ENCODE measurements around the gene DNTTIP2.
"Not testable (repeated sequence)": the region's sequence is repeated elsewhere in the genome, so short reads cannot be mapped to it uniquely, and the experiment has no call there.

DNTTIP2 gene

DNA sequence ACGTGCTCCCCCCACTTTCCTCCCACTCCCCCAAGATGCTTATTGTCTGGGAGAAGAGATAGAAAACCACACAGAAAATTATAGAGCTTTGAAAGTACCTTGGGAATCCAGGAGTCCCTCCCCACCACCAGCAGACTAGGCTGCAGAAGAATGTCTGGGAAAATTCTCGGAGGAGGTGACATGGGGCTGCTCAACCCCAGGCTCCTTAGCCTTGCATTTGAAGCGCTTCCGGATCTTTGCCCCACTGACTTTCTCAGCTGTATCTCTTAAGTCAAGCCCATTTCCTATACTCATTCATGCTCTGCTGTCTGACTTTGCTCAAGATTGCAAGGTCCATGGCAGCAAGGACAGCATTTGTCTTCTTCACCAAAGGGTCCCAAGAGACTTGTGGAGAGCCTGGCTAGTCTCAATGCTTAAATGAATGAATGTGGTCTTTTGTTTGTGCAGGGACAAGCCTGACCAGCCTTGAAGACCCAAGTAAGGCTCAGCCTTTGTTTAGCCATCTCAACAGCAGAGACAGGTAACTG, 38.0 kb downstream of the DNTTIP2 start:
- no peak for DNase-seq

DNA sequence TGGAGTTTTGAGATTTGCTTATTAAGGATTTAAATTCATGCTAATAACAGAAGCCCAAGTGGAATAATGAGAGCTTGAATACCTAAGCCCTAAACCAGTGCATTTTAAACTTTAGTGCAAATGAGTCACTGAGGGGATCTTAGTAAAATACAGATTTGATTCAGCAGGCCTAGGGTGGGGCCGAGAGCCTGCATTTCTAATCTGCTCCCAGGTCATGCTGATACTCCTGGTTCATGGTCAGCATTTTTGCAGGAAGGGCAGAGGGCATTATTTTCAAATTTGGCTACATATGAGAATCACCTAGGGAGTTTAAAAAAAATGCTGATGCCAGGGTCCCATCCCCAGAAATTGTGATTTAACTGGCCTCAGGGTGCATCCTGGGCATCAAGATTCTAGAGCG, 39.3 kb downstream of the DNTTIP2 start:
- no peak for DNase-seq

DNA sequence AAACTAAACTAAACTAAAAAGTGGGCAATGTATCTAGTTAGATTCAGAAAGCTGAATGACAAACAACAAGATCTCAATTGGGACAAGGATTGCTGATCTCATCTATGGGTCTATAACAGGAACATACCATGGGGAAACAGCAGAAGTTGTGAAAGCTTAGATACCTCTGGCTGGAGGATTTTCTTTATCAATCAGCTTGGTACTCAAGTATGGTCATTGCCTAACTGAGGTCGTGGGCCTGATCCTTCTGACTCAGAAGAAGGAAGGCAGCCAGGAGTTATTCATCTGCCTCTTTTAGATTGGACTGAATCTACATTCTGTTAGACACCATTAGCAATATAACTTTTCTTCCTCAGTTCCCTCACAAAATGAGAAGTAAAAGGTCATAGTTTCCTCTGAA, 39.7 kb downstream of the DNTTIP2 start:
- DNase-seq = no peak

DNA sequence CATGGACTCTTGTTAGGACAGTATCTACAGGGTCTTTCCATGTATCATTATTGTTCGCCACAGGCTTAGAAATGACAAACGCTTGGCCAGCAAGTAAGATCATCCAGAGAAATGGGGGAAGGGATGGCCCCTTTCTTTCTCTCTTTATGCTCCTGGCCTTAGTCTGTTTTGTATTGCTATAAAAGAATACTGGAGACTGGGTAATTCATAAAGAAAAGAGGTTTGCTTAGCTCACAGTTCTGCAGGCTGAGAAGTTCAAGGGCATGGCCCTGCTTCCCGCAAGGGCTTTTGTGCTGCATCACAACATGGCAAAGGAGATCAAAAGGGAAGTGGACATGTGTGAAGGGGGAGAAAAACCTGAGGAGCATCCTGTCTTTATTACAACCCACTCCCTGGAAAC, 41.0 kb downstream of the DNTTIP2 start:
- DNase-seq = no peak

DNA sequence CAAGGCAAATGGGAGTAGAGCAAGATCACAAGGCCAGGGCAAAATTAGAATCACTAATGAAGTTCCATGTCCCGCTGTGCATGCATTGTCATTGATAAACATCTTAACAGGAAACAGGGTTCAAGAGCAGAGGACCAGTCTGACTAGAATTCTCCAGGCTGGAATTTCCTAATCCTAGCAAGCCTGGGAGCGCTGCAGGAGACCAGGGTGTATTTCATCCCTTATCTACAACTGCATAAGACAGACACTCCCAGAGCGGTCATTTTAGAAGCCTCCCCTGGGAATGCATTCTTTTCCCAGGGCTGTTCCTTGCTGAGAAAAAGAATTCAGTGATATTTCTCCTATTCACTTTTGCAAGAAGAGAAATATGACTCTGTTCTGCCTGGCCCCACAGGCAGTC, 45.7 kb downstream of the DNTTIP2 start:
- DNase-seq = not testable (repeated sequence)

DNA sequence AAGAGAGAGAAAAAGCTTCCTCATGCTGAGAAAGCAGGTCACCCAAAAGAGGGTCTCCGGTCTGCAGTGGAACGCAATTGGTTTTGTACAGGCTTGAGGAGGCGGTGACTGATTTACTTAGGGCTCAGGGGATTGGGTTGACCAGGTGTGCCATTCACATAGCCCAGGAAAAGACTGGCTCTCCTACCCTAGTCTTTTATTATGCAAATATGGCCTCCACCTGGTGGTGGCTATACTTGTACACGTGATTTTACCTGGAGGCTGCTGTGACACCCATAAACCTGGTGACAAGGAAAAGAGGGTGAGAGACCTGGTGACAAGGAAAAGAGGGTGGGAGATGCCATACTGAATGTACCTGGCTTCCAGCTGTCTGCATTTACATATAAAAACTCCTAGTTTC, 49.9 kb downstream of the DNTTIP2 start:
- no peak for DNase-seq

DNA sequence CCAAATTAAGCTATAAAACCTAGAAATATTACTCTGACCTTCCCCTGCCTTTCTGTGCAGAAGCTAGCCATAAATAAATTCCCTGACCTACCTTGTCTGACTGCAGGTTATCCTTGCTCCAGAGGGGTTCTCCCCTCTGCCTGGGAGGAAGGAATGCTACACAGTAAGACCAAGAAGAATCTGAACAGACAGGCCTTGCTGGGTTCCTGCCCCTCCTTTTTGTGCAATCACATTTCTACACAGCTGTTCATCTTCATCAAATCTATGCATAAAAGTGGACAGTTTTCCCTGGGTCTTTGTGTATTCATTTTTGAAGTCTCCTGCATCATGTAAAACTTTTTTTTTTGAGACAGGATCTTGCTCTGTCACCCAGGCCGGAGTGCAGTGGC, 50.6 kb downstream of the DNTTIP2 start:
- no peak for DNase-seq

DNA sequence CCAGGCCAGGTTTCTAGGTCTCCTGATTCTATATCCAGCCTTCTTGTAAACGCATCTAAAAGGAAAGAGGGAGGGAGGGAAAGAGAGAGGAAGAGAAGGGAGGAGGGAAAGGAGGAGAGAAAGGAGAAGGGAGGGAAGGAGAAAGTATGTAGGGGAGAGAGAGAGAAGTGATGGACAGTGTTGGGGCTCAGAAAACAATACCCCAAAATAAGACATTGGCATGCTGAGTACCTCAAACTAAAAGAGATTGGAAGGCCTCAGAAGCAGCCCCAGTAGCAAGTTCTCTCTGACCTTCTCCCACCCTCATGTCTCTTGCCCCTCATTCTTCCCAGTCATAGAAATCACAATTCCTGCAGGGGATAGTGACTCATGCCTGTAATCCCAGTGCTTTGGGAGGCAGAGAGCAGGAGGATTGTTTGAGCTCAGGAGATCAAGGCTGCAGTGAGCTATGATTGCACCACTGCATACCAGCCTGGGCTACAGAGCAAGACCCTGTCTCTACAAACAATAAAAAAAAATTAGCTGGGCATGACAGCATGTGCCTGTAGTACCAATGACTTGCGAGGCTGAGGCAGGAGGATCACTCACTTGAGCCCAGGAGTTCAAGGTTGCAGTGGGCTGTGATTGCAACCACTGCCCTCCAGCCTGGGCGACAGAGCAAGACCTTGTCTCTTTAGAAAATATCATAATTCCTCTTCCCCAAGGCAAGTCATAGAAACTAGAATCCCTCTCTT, 51.2 kb downstream of the DNTTIP2 start:
- no peak for DNase-seq

DNA sequence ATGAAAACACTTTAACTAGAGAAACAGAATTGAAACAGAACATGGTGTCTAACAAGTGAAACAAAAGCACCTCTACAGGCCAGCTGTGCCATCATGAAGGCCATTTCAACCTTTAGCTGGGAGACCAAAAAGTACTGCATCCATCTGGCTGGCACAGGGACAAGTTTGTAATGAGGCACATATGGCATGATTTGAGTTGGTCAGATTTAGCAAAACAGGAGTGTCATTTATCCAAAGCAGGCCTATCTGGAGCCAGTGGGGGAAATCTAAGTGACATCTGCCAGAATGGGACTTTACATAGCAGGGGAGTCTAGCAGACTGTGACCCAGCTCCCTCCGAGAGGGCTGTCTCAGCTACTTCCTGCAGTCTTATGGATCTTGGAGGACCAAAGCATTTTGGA, 51.9 kb downstream of the DNTTIP2 start:
- DNase-seq = no peak

DNA sequence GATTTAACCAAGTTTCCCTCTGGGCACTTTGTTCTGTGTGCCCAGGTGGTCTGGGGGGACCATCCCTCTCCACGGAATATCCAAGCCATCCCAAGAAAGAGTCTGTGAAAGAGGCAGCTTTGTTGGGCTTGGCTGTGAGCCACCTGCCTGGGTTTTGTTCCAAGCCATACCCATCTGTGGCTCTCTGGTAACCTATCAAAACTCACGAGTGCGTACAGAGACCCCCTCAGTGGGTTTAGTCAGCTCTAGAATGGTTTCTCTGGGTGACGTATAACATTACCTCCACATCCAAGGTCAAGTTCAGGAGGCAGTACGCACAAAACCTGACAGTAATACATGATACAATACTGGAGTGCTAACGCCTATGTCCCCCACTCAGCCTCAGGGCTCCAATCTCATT, 54.2 kb downstream of the DNTTIP2 start:
- DNase-seq = no peak

DNA sequence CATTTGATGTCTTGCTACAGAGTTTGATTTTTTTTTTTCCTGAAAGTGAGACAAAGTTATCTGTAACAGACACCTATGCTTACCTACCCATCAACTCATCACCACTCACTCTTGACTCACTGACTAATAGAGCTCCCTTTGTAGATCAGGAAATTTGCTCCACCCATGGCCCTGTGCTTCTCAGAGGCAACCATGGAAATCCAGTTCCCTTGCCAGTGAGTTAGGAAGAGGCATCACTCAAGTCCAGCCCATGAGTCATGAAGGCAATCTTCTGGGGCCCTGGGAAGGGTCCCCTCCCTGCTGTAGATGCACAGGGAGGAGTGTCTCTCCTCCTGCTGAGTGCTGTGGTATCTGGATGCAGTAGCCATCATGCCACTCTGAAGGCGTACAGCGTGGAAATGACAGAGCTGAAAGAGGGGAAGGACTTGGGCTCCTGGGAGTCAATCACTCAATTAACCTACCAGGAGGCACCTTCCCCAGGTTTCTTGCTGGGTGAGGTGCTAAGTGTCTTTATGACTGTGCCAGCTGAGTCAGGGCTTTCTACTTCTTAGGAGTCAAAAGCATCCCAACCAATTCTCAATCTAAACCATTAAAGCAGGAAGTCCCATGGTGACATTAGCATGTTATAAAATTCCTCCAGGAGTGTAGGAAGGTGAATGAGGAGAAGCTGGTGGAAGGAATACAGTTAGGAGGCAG, 56.1 kb downstream of the DNTTIP2 start:
- DNase-seq = no peak

DNA sequence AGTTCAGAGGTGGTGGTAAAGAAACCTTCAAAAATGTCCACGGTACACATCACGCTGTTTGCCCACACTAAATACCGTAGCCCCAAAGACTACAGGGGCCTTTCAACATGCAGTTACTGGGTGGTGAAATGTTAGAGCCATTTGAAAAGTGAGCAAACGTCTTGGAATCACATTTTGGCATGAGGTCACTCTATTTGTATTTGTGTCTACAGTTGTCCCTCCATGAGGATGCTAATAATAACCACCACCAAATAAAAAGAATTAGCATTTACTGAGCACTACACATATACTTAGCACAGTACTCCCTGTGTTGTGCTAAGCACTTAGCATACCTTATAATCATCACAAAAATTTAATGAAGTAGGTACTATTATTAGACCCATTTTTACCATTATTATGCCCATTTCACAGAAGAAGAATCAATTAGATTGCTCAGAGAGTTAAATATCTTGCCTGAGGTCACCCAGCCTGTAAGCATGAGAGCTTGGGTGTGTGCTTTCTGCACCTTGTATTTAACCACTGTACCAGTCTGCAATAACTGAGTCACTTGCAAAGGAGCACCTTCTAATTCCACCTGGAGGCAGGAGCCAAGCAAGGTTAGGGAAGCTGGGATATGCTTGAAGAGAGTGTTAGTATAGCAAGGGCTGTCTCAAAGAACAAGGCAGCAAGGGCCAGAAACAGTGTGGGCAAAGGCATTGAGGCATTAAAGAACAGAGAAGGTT, 57.4 kb downstream of the DNTTIP2 start:
- no peak for DNase-seq

DNA sequence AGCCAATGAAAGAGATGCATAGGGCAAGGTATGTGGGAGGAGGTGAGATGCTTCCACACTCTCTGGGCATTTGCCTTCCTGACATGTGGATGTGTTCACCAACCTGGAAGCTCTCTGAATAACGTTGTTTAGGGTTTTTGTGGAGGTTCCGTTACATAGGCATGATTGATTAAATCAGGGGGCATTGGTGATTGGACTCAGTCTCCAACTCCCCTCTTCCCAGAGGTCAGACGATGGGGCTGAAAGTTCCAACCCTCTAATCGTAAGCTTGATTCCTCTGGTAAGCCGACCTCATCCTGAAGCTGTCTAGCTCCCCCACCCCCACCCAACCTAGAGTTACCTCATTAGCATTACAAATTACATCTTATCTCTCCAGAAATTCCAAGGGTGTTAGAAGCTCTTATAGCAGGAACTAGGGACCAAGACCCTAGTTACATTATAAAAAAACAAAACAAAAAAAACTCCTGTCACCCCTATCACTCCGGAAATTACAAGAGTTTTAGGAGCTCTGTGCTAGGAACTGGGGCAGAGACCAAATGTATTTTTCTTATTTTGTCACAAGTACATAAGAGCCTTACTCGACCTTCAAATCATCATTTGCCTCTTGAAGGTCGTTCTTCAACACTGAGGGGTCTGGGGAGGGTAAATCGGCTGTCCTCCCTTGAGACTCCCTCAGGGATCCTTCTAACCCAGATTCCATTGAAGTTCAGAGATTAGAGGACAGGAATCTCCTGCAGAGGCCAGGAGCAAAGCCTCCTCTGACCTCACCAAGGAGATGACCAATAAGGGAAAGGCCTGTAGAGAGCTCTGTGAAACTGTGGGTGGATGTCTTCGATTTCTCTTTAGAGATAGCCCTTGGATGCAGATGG, 58.2 kb downstream of the DNTTIP2 start:
- no peak for DNase-seq

DNA sequence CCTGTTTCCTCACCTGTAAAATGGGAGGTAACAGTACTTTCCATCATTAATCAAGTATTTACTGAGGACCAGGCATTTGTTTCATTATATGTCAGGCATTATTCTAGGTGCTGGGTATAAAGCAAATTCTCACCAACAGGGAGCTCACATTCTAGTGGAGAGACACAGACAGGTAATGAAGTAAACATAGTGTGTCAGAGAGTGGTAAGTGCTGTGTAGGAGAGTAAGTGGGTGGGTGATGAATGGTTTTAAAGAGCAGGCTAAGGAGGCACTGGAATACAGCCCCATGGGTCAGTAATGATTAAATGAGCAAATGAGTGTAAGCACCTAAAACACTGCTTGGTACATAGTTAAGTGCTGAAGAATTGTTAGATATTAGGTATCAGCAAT, 60.4 kb downstream of the DNTTIP2 start:
- no peak for DNase-seq

DNA sequence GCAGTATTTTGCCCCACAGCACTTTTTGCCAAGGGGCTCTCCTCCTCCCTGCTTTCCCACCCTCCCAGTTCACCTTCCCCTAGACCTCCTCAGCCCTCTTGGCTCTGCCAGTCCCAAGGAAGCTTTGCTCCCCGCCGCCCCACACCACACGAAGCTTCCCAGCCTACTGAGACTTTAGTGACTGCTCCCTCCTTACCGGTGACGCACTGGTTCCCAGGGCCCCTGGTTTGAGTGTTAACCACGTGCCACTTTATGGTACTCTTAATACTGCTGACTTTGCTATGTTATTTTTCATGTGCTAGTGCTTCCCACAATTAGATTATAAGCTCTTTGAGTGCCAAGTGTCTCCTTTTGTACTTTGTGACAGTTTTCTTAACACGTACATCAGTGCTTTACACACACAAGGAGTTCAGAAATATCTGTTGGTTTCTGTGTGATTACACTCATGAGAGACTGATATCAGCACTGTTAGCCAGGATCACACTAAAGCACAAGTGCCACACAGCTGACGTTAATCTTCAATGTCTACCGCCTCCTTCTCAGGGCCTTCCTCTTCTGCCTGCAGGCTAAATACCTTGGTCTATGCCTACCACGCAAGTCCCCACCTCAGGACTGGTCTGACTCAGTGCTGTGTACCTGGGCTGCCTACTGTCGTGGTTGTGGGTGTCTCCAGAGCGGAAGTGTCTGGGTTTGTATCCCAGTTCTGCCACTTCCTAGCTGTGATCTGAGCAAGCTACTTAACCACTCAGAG, 61.0 kb downstream of the DNTTIP2 start:
- no peak for DNase-seq

DNA sequence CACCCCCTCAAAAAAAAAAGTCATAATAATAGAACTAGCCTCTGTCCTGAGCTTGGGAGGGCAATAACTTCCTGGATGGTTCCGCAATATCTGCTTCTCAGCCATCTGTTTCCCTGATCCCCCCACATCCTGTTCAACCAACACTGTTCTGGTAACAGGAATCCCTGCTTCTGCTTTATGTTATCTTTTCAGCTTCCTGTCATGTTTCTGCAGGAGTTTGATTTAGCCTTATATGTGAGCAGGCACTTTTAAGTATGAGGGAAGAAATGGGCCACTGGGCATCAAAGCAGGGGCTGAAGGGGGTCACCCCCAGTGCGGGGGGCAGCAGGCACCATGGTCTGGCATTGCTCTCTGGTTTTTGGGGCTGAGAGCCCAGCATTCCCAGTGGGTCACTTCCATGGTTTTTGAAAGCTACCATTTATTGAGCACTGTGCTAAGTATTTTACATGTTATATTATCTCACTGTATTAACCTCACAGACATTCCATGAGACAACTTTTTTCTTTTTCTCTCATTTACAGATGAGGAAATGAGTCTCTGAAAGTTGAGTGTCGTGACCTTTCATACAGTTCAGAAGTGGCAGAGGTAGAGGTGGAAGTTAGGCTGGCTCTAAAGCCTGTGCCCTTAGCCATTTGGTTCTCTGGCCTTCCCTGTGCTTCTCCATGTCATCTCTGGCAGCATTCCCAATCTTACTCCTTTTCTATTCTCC, 61.9 kb downstream of the DNTTIP2 start:
- no peak for DNase-seq
